GDM1 (cell line): ENCODE results near the gene PAMR1.

Experiments
- DNase-seq: peaks from one replicate; lab custom pipeline; 2025; lab: John Stamatoyannopoulos, UW

Gene PAMR1

GRCh38 chr11:35402751-35403660, 122.4 kb downstream of the PAMR1 start:
- no peak for DNase-seq

DNA sequence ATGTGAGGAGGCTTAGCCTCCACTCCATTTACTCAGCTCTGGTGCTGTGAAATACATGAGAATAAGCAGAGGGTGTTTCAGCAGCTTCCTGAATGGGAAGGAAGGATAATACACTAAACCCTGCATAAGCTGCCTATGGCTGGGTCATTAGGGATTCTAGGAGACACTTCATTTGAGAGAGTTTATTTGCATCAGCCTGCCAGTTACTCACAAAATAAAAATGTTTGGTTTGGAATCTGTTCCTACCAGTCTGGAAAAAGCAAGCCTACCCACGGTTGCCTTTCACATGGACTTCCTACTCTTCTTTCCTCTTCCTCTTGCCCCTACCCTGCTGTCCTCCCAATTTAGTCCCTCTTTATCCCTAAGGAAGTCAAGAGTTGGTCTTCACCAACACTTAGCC, 126.5 kb downstream of the PAMR1 start:
- no peak for DNase-seq

DNA sequence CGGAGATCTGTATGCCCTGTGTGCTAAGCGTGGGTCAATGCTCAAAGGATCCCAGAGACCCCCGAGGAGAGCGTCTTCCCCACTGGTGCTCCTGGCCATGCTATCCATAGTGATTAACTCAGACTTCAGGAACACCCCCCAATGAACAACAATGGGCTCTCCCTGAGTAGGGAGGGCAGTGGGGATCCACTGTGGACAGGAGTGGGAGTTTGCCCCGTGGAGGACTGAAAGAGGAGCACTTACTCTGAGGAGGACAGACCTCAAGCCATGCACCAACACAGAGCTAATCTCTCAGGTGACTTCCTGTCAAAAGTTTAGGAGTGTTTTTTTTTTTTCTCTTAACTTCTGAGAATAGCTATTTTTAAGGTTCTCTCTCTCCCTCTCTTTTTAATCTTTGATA, 130.5 kb downstream of the PAMR1 start:
- no peak for DNase-seq

DNA sequence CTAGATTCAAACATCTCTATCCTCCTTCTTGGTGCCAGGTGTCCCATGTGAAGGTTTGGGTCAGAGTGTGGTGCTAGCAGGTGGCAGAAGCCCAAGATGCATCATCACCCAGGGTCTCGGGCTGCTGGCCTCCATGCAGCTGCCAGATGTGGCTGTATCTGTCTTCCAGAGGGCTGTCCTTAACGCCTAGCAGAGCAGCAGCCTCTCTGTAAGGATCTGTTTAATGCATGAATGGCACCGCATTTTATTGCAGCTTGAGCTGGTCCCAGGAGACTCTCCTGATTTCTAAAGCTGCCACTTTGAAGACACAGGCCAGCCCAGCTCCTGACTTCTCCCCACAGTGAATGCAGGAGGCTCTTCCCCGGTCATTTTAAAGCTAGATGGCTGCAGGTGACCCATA, 132.3 kb downstream of the PAMR1 start:
- no peak for DNase-seq

DNA sequence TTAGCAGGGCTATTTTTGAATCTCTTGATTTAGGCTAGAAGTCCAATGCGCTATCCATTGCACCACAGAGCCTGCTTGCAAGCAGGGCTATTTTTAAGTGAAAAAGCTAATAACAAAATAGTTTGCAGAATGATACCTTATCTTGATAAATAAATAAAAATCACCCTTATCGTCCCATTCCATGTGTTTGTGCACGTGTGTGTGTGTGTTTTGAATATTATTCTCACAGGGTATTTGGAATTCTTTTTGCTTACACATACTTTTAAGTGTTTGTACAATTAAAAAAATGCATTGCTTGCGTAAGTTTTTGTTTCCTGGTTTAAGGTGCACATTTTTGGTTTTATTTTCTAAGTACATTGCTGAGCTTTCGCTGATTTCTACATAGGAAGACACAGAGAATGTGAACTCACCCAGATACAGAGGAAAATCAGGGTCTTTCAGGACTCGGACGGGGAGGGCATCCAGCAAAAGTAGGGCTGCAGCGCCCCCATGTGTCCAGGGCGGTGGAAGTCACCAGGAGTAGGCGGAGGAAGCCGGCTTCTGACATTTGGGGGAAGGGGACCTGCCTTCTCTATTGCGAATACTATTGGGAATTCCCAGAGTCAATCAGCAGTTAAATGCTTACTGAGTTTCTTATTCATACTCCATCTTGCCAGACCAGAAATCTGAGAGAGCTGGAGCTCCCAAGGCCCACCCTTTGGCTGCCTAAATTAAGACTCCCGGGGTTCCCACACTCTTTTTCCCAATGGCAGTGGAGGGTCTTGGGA, 133.3 kb downstream of the PAMR1 start:
- DNase-seq: peak; percentile 64

GRCh38 chr11:35390737-35391682, 134.4 kb downstream of the PAMR1 start:
- no peak for DNase-seq

DNA sequence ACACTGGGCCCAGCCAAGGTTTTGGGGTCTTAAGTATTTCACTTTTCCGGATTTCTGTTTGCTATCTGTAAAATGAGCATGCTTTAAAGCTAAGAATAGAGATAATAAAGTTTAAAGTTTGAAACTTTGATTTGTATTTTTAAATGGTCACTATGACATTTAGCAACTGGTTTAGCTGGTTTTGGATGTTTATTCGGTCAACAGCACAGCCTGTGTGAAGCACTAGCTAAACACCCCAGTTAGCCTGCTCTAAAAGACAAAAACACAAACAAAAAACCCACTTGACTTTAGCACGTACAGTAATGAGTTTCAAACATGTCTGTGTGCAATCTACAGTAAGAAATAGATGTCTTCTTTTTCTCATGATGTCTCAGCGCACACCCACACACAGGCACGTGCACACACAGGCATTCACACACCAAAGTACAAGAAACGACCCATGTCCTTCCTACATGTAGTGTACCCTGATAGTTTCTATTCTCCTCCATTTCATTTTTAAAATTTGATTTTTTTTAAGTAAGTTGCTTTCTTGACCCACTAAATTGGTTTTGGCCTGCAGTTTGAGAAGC, 135.4 kb downstream of the PAMR1 start:
- no peak for DNase-seq

GRCh38 chr11:35389112-35389511, 136.3 kb downstream of the PAMR1 start:
- DNase-seq: no peak

- DNase-seq: no peak
Measured at GRCh38 chr11:35388061-35388460, 137.4 kb downstream of the PAMR1 start.

GRCh38 chr11:35387111-35387982, 138.1 kb downstream of the PAMR1 start:
- no peak for DNase-seq

- no peak for DNase-seq
Measured at GRCh38 chr11:35383953-35384352, 141.5 kb downstream of the PAMR1 start.
